Mesenchymal stem cell (in vitro differentiated cells and primary cell): ENCODE data around the gene TMEM176B.

ENCODE experiments used
- DNase-seq: peaks from one replicate; pipeline ENCODE4 v3.0.0-alpha.2; 2013
- H2AFZ ChIP-seq: one replicate; pipeline ENCODE4 v1.6.1; 2013; ENCODE audit warnings: low read depth, mild to moderate bottlenecking, control low read depth, inconsistent platforms, low read length, moderate library complexity
- H2AK5ac ChIP-seq: 2 replicates; pipeline ENCODE4 v1.6.1; 2013; ENCODE audit warnings: low read length, moderate library complexity, mild to moderate bottlenecking, inconsistent platforms; ENCODE audit not compliant: severe bottlenecking
- H2BK120ac ChIP-seq: one replicate; pipeline ENCODE4 v1.6.1; 2013; ENCODE audit warnings: low read depth, mild to moderate bottlenecking, inconsistent platforms, low read length, moderate library complexity
- H2BK12ac ChIP-seq, 2 experiments: one replicate each; pipeline ENCODE4 v1.6.1; 2013; ENCODE audit warnings: inconsistent platforms in 2 of 2, low read length in 2 of 2, mild to moderate bottlenecking in 2 of 2, moderate library complexity in 2 of 2, control low read depth in 1 of 2
- H2BK15ac ChIP-seq: one replicate; pipeline ENCODE4 v1.6.1; 2013; ENCODE audit warnings: mild to moderate bottlenecking, low read depth, inconsistent platforms; ENCODE audit not compliant: poor library complexity, severe bottlenecking
- H2BK5ac ChIP-seq: 2 replicates; pipeline ENCODE4 v1.6.1; 2013; ENCODE audit warnings: low read depth, mild to moderate bottlenecking, low read length, control low read depth, inconsistent platforms; ENCODE audit not compliant: poor library complexity, severe bottlenecking
- H3K14ac ChIP-seq, 2 experiments: one replicate each; pipeline ENCODE4 v1.6.1; 2013; ENCODE audit warnings: inconsistent platforms in 2 of 2, low read length in 2 of 2, control low read depth in 1 of 2, mild to moderate bottlenecking in 1 of 2, moderate library complexity in 1 of 2
- H3K18ac ChIP-seq, 2 experiments: one replicate each; pipeline ENCODE4 v1.6.1; 2013; ENCODE audit warnings: inconsistent platforms in 2 of 2, low read length in 2 of 2, control low read depth in 1 of 2, low read depth in 1 of 2, mild to moderate bottlenecking in 1 of 2
- H3K23ac ChIP-seq, 2 experiments: one replicate each; pipeline ENCODE4 v1.6.1; 2013; ENCODE audit warnings: inconsistent platforms in 2 of 2, low read length in 2 of 2, mild to moderate bottlenecking in 2 of 2, moderate library complexity in 2 of 2, control low read depth in 1 of 2
- H3K27ac ChIP-seq: 2 replicates; pipeline ENCODE4 v1.5.1; 2013; ENCODE audit warnings: mild to moderate bottlenecking, moderate library complexity, low read length, control low read depth, inconsistent platforms; ENCODE audit not compliant: poor library complexity, severe bottlenecking
- H3K27me3 ChIP-seq, 2 experiments: 2 replicates each; pipeline versions ENCODE4 v1.6.1 to v1.7.0; 2013; ENCODE audit warnings: low read length in 2 of 2, mild to moderate bottlenecking in 2 of 2, moderate library complexity in 2 of 2, control low read depth in 1 of 2, inconsistent platforms in 1 of 2; ENCODE audit not compliant: control insufficient read depth in 1 of 2, insufficient read depth in 1 of 2
- H3K36me3 ChIP-seq, 2 experiments: 2 replicates each; pipeline versions ENCODE4 v1.6.1 to v1.7.0; 2013; ENCODE audit warnings: low read length in 2 of 2, control low read depth in 1 of 2, inconsistent platforms in 1 of 2, low read depth in 1 of 2, mild to moderate bottlenecking in 1 of 2; ENCODE audit not compliant: insufficient read depth in 2 of 2, control insufficient read depth in 1 of 2
- H3K4ac ChIP-seq, 2 experiments: one replicate each; pipeline ENCODE4 v1.6.1; 2013; ENCODE audit warnings: inconsistent platforms in 2 of 2, low read length in 2 of 2, mild to moderate bottlenecking in 2 of 2, moderate library complexity in 2 of 2, control low read depth in 1 of 2, low read depth in 1 of 2
- H3K4me1 ChIP-seq: 2 replicates; pipeline ENCODE4 v1.6.1; 2013; ENCODE audit warnings: low read depth, low read length, control low read depth; ENCODE audit not compliant: control insufficient read depth, insufficient read depth
- H3K4me2 ChIP-seq: 2 replicates; pipeline ENCODE4 v1.6.1; 2013; ENCODE audit warnings: low read length, mild to moderate bottlenecking, inconsistent platforms; ENCODE audit not compliant: poor library complexity, severe bottlenecking
- H3K4me3 ChIP-seq, 2 experiments: 2 replicates each; pipeline versions ENCODE4 v1.5.1 to v1.7.0; 2013; ENCODE audit warnings: low read length in 2 of 2, mild to moderate bottlenecking in 2 of 2, control low read depth in 1 of 2, low read depth in 1 of 2; ENCODE audit not compliant: insufficient read depth in 1 of 2
- H3K79me1 ChIP-seq: replicated peaks from 2 replicates; pipeline ENCODE4 v1.6.1; 2013; ENCODE audit warnings: mild to moderate bottlenecking, control low read depth, low read length, inconsistent platforms; ENCODE audit not compliant: poor library complexity, severe bottlenecking
- H3K9ac ChIP-seq: 2 replicates; pipeline ENCODE4 v1.7.0; 2013; ENCODE audit warnings: mild to moderate bottlenecking, low read length, moderate library complexity
- H3K9me3 ChIP-seq: 2 replicates; pipeline ENCODE4 v1.7.0; 2013; ENCODE audit warnings: mild to moderate bottlenecking, low read length; ENCODE audit not compliant: control insufficient read depth
- H4K8ac ChIP-seq: one replicate; pipeline ENCODE4 v1.6.1; 2013; ENCODE audit warnings: inconsistent platforms, mild to moderate bottlenecking, low read length, moderate library complexity
- H4K91ac ChIP-seq: one replicate; pipeline ENCODE4 v1.6.1; 2013; ENCODE audit warnings: mild to moderate bottlenecking, low read length, inconsistent platforms
- WGBS: methylation state at CpG from one replicate; pipeline ENCODE4 v1.1.7; 2013; ENCODE audit warnings: mixed read lengths; 5-methylcytosine and 5-hydroxymethylcytosine counted together

The TMEM176B gene

DNA sequence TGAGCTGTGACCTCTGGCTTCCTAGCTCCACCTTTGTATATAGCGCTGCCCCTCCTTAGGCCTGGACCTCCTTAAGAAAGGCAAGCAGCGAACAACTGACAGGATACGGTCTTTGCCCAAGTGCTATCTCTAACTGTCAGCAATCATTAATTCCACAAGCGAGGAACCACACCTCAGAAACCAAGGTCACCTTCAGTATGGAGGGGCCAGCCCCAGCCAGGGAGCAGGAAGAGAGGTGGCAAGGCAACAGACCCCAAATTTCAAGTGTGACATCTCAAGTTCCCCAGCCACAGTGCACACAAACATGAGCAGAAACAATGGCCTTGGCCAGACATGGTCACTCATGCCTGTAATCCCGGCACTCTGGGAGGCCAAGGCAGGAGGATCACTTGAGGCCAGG, 47.4 kb upstream of the TMEM176B start:
- H2BK5ac ChIP-seq: no peak overlapping the region
- no peak overlapping the region for H3K23ac ChIP-seq
- no peaks in the 10 kb centered on the region for H3K36me3 ChIP-seq
- H2BK12ac ChIP-seq: no peak overlapping the region
- H3K4me3 ChIP-seq: no peak overlapping the region
- H3K4me2 ChIP-seq: no peak overlapping the region
- DNase-seq: no peak
- no peak overlapping the region for H3K9ac ChIP-seq
- no peak overlapping the region for H3K27ac ChIP-seq
- H3K14ac ChIP-seq: no peak overlapping the region
- no peak overlapping the region for H4K91ac ChIP-seq
- H3K27me3 ChIP-seq: peaks cover 0 to 14% of the 10 kb centered on the region in 2 experiments
- no peaks in the 10 kb centered on the region for H3K4me1 ChIP-seq
- H3K79me1 ChIP-seq: no peaks in the 10 kb centered on the region
- H4K8ac ChIP-seq: no peak overlapping the region
- no peak overlapping the region for H2BK15ac ChIP-seq
- H3K18ac ChIP-seq: no peak overlapping the region
- 80% methylated on average over 5 of the region's 5 CpGs for WGBS
- H2AFZ ChIP-seq: no peak overlapping the region
- no peak overlapping the region for H3K4ac ChIP-seq
- no peak overlapping the region for H2BK120ac ChIP-seq
- no peak overlapping the region for H2AK5ac ChIP-seq
- no peaks in the 10 kb centered on the region for H3K9me3 ChIP-seq

DNA sequence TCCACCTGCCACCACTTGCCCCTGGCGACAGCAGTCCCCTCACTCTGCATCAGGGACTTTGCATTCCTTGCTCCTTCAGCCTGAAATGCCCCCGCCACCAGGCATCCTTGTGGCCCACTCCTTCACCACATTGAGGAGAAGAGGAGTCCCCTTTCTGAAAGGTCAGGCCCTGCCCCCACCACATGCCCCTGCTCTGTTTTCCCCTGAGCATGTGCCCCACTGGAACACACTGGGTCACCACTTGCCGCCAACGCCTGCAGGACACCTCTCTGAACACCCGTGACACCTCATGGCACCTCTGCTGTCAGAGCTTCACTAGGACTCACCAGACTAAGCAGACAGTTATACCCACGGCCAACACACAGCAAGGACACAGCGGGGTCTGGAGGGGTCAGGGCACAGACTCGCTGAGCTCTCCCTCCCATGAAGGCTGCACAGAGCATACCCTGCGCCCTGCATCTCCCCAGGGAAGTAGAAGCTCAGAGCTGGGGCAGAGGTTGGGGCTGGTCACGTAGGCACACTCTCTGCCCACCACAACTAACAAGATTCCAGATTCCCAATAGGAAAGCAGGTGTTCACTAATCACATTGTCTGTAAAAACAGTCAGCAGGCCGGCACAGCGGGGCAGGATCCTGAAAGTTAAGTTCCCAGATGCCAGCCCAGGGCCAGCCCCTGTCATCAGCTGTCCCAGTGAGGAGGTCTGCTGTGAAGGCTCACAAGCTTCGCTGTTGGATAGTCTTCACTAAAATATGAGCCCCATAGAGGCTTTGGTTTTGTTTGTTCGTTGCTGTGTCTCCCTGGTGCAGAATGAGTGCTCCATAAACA, 46.3 kb upstream of the TMEM176B start:
- H2BK12ac ChIP-seq: no peak overlapping the region
- no peak overlapping the region for H3K4me3 ChIP-seq
- peaks cover 0 to 11% of the 10 kb centered on the region in 2 experiments for H3K27me3 ChIP-seq
- WGBS: 65% methylated on average over 14 of the region's 14 CpGs
- H3K4ac ChIP-seq: no peak overlapping the region
- H2AFZ ChIP-seq: no peak overlapping the region
- H2AK5ac ChIP-seq: no peak overlapping the region
- H3K36me3 ChIP-seq: no peaks in the 10 kb centered on the region
- no peak overlapping the region for H3K23ac ChIP-seq
- H3K4me2 ChIP-seq: no peak overlapping the region
- H4K8ac ChIP-seq: no peak overlapping the region
- no peak overlapping the region for H3K27ac ChIP-seq
- DNase-seq: no peak
- H2BK15ac ChIP-seq: no peak overlapping the region
- no peaks in the 10 kb centered on the region for H3K4me1 ChIP-seq
- H4K91ac ChIP-seq: no peak overlapping the region
- no peak overlapping the region for H2BK120ac ChIP-seq
- no peaks in the 10 kb centered on the region for H3K9me3 ChIP-seq
- H2BK5ac ChIP-seq: no peak overlapping the region
- H3K9ac ChIP-seq: no peak overlapping the region
- H3K18ac ChIP-seq: no peak overlapping the region
- H3K79me1 ChIP-seq: no peaks in the 10 kb centered on the region
- H3K14ac ChIP-seq: no peak overlapping the region

DNA sequence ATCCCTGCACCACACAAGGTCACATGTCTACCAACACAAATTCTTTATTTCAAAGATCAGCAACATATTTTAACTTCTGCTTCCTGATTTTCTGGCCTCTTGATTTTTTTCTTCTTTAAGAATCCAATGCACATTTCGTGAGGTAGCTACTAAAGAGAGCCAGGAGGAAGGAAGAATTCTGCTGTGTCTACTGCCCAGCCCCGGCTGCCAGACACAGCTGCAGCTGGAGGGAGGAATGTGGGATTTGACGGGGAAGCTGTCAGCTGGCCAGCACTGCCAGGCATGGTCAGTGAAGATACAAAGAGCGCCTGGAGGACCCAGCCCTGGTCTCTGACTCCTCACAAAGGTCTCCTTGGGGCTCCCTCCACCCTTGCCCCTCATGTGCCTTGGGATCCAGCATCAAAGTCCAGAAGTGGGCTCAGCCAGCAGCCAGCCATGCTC, 45.3 kb upstream of the TMEM176B start:
- Histone ChIP-seq H3K79me1 (no peaks in the 10 kb centered on the region), H3K4ac (no peak overlapping the region), H2AK5ac (no peak overlapping the region), H3K4me2 (no peak overlapping the region), H3K4me1 (no peaks in the 10 kb centered on the region), H2AFZ (no peak overlapping the region), H3K23ac (no peak overlapping the region), H3K27ac (no peak overlapping the region), H3K9ac (no peak overlapping the region), H3K27me3 (peaks cover 0 to 6% of the 10 kb centered on the region in 2 experiments), H3K18ac (no peak overlapping the region), H3K14ac (no peak overlapping the region), H2BK5ac (no peak overlapping the region), H4K8ac (no peak overlapping the region), H2BK15ac (no peak overlapping the region), H3K9me3 (no peaks in the 10 kb centered on the region), H4K91ac (no peak overlapping the region), H2BK120ac (no peak overlapping the region), H3K36me3 (no peaks in the 10 kb centered on the region), H3K4me3 (no peak overlapping the region), H2BK12ac (no peak overlapping the region)
- DNase-seq: no peak
- 32% methylated on average over 4 of the region's 4 CpGs for WGBS

DNA sequence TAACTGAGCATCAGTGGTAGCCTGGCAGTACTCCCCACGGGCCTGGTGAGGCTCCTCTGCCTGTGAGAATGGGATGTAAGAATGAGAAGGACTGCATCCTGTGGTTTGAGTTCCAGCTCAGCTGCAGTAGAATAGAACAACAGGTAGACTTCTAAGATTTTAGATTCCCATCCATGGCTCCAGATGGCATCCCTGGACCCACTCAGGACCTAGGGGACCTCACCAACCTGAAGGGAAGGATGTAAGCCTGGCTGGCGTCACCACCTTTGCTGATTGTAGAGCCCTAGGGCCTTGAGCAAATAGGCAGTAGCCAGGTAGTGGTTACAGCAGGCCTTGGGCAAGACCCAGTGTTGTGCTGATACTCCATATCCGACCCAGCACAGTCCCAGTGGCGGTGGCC, 42.6 kb upstream of the TMEM176B start:
- H2AFZ ChIP-seq: no peak overlapping the region
- no peaks in the 10 kb centered on the region for H3K79me1 ChIP-seq
- H4K8ac ChIP-seq: no peak overlapping the region
- H2BK5ac ChIP-seq: no peak overlapping the region
- H4K91ac ChIP-seq: no peak overlapping the region
- no peak overlapping the region for H3K27ac ChIP-seq
- H2BK120ac ChIP-seq: no peak overlapping the region
- H3K23ac ChIP-seq: no peak overlapping the region
- no peak overlapping the region for H3K9ac ChIP-seq
- no peak overlapping the region for H2AK5ac ChIP-seq
- H3K4me2 ChIP-seq: no peak overlapping the region
- H2BK12ac ChIP-seq: no peak overlapping the region
- H3K18ac ChIP-seq: no peak overlapping the region
- H3K4ac ChIP-seq: no peak overlapping the region
- no peak overlapping the region for H2BK15ac ChIP-seq
- no peaks in the 10 kb centered on the region for H3K9me3 ChIP-seq
- H3K27me3 ChIP-seq: peaks cover 0 to 6% of the 10 kb centered on the region in 2 experiments
- no peaks in the 10 kb centered on the region for H3K36me3 ChIP-seq
- WGBS: 38% methylated on average over 4 of the region's 4 CpGs
- no peak overlapping the region for H3K4me3 ChIP-seq
- no peak overlapping the region for H3K14ac ChIP-seq
- no peaks in the 10 kb centered on the region for H3K4me1 ChIP-seq
- DNase-seq: no peak
